Activated B cell treated with CpG ODN at 0.5 μM for 24 hours (primary cell): ENCODE data around the gene DCDC2. TPM values are rescaled to one million over a fixed set of nuclear protein-coding genes. Genes with fewer than 3 reads are reported as not detected.
A peak's percentile ranks its signal among the peaks of the same experiment; 100 is the strongest.
"Not testable (repeated sequence)": the region's sequence is repeated elsewhere in the genome, so short reads cannot be mapped to it uniquely, and the experiment has no call there.

Experiments
- ATAC-seq: fragments of 200-7000 bp; cut with Tn5 transposase; one replicate; pipeline ENCODE4 v1.10.0; 2021; ENCODE audit warnings: low read depth, mild to moderate bottlenecking, moderate library complexity
- CTCF ChIA-PET: fragments of 350-600 bp; sonication (Branson Sonifier 250); formaldehyde crosslinking; loops from one replicate; lab custom pipeline; 2021; ENCODE audit warnings: antibody characterized with exemption; lab: Charles Lee
- POLR2A ChIA-PET: fragments of 350-600 bp; sonication (Branson Sonifier 250); formaldehyde crosslinking; loops from one replicate; lab custom pipeline; 2021; ENCODE audit warnings: antibody characterized with exemption; lab: Charles Lee
- DNase-seq: peaks from one replicate; pipeline ENCODE4 v3.0.0; 2022
- H3K27ac Mint-ChIP-seq: one replicate; pipeline ENCODE4 v1.8.0; 2020; ENCODE audit warnings: mixed read lengths
- H3K27me3 Mint-ChIP-seq: one replicate; pipeline ENCODE4 v1.8.0; 2021; ENCODE audit warnings: mixed read lengths
- H3K36me3 Mint-ChIP-seq: one replicate; pipeline ENCODE4 v1.8.0; 2021; ENCODE audit warnings: low read depth, mixed read lengths
- H3K4me1 Mint-ChIP-seq: one replicate; pipeline ENCODE4 v1.8.0; 2021; ENCODE audit warnings: mixed read lengths
- H3K4me3 Mint-ChIP-seq: one replicate; pipeline ENCODE4 v1.8.0; 2020; ENCODE audit warnings: mild to moderate bottlenecking, mixed read lengths
- H3K9me3 Mint-ChIP-seq: one replicate; pipeline ENCODE4 v1.8.0; 2020; ENCODE audit warnings: mixed read lengths
- intact Hi-C: fragments of 100-400 bp; cut with micrococcal nuclease; formaldehyde crosslinking; loops from one replicate; pipeline ENCODE4 v1.15.1; 2024
- total RNA-seq: library from RNA; stranded (reverse); gene quantifications from 2 replicates; pipeline ENCODE4 v1.2.3, GENCODE V29; 2022
- TF ChIP-seq, protein P1 (sequence below): fragments of 200-600 bp; IDR thresholded peaks from one replicate; pipeline ENCODE4 v1.8.0; 2022; ENCODE audit warnings: antibody characterized with exemption, mild to moderate bottlenecking

DCDC2 gene
- total RNA-seq, 1 donor from 2014 or later, result not detected

DNA sequence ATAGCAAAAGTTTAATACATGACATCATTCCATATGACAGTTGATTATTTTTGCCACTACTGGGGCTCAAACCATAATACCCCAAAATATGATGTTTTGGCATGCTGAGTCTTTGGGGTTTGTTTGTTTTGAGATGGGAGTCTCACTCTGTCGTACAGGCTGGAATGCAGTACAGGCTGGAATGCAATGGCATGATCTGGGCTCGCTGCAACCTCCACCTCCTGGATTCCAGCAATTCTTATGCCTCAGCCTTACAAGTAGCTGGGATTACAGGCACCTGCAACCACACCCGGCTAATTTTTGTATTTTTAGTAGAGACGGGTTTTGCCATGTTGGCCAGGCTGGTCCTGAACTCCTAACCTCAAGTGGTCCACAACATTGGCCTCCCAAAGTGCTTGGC is 43.6 kb upstream of the DCDC2 start:
- CTCF ChIA-PET, result no interaction called here
- TF ChIP-seq, protein P1, sequence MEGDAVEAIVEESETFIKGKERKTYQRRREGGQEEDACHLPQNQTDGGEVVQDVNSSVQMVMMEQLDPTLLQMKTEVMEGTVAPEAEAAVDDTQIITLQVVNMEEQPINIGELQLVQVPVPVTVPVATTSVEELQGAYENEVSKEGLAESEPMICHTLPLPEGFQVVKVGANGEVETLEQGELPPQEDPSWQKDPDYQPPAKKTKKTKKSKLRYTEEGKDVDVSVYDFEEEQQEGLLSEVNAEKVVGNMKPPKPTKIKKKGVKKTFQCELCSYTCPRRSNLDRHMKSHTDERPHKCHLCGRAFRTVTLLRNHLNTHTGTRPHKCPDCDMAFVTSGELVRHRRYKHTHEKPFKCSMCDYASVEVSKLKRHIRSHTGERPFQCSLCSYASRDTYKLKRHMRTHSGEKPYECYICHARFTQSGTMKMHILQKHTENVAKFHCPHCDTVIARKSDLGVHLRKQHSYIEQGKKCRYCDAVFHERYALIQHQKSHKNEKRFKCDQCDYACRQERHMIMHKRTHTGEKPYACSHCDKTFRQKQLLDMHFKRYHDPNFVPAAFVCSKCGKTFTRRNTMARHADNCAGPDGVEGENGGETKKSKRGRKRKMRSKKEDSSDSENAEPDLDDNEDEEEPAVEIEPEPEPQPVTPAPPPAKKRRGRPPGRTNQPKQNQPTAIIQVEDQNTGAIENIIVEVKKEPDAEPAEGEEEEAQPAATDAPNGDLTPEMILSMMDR, result no peak
- no peak overlapping the region for H3K4me3 Mint-ChIP-seq

DNA sequence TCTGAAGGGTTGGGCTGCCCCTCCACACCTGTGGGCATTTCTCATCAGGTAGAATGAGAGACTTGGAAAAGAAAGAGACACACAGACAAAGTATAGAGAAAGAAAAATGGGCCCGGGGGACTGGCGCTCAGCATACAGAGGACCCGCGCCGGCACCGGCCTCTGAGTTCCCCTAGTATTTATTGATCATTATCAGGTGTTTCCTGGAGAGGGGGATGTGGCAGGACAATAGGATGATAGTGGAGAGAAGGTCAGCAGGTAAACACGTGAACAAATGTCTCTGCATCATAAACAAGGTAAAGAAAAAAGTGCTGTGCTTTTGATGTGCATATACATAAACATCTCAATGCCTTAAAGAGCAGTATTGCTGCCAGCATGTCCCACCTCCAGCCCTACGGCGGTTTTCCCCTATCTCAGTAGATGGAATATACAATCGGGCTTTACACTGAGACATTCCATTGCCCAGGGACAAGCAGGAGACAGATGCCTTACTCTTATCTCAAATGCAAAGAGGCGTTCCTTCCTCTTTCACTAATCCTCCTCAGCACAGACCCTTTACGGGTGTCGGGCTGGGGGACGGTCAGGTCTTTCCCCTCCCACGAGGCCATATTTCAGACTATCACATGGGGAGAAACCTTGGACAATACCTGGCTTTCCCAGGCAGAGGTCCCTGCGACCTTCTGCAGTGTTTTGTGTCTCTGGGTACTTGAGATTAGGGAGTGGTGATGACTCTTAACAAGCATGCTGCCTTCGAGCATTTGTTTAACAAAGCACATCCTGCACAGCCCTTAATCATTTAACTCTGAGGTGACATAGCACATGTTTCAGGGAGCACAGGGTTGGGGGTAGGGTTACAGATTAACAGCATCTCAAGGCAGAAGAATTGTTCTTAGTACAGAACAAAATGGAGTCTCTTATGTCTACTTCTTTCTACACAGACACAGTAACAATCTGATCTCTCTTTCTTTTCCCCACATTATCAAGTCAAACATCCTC is 42.5 kb upstream of the DCDC2 start:
- H3K4me3 Mint-ChIP-seq, result peak overlapping the region; percentile 54
- H3K9me3 Mint-ChIP-seq, DNase-seq, CTCF ChIA-PET, H3K27ac Mint-ChIP-seq, POLR2A ChIA-PET, ATAC-seq, H3K36me3 Mint-ChIP-seq: not testable (repeated sequence)
- peaks cover 31% of the 10 kb centered on the region for H3K4me1 Mint-ChIP-seq
- intact Hi-C loops, result loop anchor here (5.0 kb wide), 1 partner anchor 118 kb away; no protein-coding TSS in a partner anchor
- peaks cover 21% of the 10 kb centered on the region for H3K27me3 Mint-ChIP-seq

More for the DNA sequence above, 43.6 kb upstream of the DCDC2 start:
- ATAC-seq (no peak), DNase-seq (no peak)
- Mint-ChIP-seq H3K36me3 (peaks cover 14% of the 10 kb centered on the region), H3K9me3 (peaks cover 6% of the 10 kb centered on the region), H3K4me1 (peaks cover 31% of the 10 kb centered on the region), H3K27me3 (peaks cover 19% of the 10 kb centered on the region), H3K27ac (no peak overlapping the region)
- intact Hi-C loops, result loop anchor here (5.0 kb wide), 1 partner anchor 119 kb away; no protein-coding TSS in a partner anchor
- POLR2A ChIA-PET, result no interaction called here

DNA sequence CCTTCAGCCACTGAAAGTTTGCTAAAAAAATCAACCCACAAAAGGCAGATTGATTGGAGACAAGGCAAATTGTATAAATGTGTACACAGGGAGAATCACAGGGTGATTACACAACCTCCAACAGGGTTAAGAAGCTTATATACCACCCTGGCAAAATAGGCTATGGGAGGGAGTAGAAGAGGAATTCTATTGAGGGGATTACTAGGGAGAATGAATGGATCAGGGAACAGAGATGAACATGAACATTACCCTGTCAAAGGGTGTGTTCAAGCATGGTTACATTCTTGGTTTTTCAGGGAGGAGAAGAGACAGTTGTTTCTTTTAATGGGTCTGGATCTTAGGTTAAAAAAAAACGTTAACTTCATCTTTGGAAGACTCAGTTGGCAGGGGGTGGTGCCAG is 39.8 kb upstream of the DCDC2 start:
- intact Hi-C loops, result no loop called here
- Mint-ChIP-seq H3K4me3 (no peak overlapping the region), H3K4me1 (peaks cover 12% of the 10 kb centered on the region), H3K27me3 (peaks cover 21% of the 10 kb centered on the region), H3K9me3 (peaks cover 8% of the 10 kb centered on the region), H3K36me3 (no peaks in the 10 kb centered on the region), H3K27ac (no peak overlapping the region)
- TF ChIP-seq, protein P1, result no peak
- DNase-seq (no peak), ATAC-seq (no peak)
- ChIA-PET CTCF (no interaction called here), POLR2A (no interaction called here)

DNA sequence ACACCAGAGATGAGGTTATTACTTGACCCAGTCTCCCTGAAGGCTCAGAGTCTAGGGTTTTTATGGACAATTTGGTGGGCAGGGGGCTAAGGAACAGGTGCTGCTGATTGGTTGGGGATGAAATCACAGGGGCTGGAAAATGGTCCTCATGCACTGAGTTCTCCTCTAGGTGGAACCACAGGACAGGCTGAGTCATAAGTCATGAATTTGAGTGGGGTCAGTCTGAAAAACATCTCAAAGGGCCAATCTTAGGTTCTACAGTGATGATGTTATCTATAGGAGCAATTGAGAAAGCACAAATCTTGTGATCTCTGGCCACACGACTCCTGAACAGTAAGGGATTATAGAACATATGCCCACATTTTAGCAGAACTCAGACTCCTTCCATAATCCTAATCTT is 39.0 kb upstream of the DCDC2 start:
- Mint-ChIP-seq H3K4me3 (no peak overlapping the region), H3K9me3 (peaks cover 8% of the 10 kb centered on the region), H3K27ac (no peak overlapping the region), H3K36me3 (no peaks in the 10 kb centered on the region), H3K27me3 (peaks cover 21% of the 10 kb centered on the region), H3K4me1 (peaks cover 9% of the 10 kb centered on the region)
- no peak for DNase-seq
- no peak for ATAC-seq
- TF ChIP-seq, protein P1, result no peak
- ChIA-PET POLR2A (no interaction called here), CTCF (no interaction called here)
- intact Hi-C loops, result no loop called here

DNA sequence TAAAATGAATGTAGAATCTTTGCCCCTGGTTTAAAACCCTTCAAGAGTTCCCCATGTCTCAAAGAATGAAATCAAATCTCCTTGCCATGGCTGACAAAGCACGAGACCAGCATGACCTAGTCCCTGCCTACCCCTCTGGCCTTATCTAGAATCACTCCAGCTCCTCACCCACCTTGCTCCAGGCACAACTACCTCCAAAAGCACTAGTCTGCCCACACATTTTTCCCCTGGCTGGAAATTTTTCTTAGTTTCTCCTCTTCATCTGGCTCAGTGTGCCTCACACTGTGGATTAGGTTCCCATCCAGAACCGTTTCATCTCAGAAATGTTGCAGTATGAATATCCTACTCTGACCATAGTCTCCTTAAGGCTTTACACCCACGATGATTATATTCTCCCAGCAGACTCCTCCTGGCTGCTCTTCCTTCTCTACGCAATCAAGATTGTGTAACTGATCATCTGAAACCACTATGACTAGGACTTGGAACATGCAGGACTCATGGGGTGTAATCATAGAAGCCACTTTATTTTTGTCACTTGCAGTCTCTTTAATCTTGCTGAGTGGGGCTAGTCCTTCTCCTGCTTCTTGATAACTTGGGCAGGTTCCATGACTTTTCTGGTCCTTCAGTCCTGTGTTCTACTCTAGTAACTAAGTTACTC is 37.0 kb upstream of the DCDC2 start:
- ATAC-seq (no peak), DNase-seq (no peak)
- Mint-ChIP-seq H3K27ac (no peak overlapping the region), H3K4me3 (no peak overlapping the region), H3K4me1 (no peaks in the 10 kb centered on the region), H3K27me3 (peaks cover 21% of the 10 kb centered on the region), H3K36me3 (no peaks in the 10 kb centered on the region), H3K9me3 (peaks cover 8% of the 10 kb centered on the region)
- intact Hi-C loops, result no loop called here
- ChIA-PET CTCF (no interaction called here), POLR2A (no interaction called here)
- TF ChIP-seq, protein P1, result no peak
